Measurements from ENCODE around the gene BHLHE23. TPM values are rescaled to one million over a fixed set of nuclear protein-coding genes. Genes with fewer than 3 reads are reported as not detected.
"Not testable (repeated sequence)": the region's sequence is repeated elsewhere in the genome, so short reads cannot be mapped to it uniquely, and the experiment has no call there.

The BHLHE23 gene
- polyA plus RNA-seq, 3 donors, result not detected

- DNase-seq (ENCODE audit: low read depth in 3 of 3, low spot score in 2 of 3), result no peak
These were observed 36.8 kb upstream of the BHLHE23 start for GRCh38 chr20:63043348-63044203.

GRCh38 chr20:63042448-63043071, 35.8 kb upstream of the BHLHE23 start:
- no peak for DNase-seq (ENCODE audit: low read depth in 3 of 3, low spot score in 2 of 3)

- no peak for DNase-seq (ENCODE audit: low read depth in 3 of 3, low spot score in 2 of 3)
These were observed 35.0 kb upstream of the BHLHE23 start for GRCh38 chr20:63041776-63042175.

- no peak for DNase-seq (ENCODE audit: low read depth in 3 of 3, low spot score in 2 of 3)
These were observed 31.0 kb upstream of the BHLHE23 start for GRCh38 chr20:63037669-63038268.

- DNase-seq (ENCODE audit: low read depth in 3 of 3, low spot score in 2 of 3), result no peak
These were observed 29.5 kb upstream of the BHLHE23 start for GRCh38 chr20:63036291-63036690.

- DNase-seq (ENCODE audit: low read depth in 3 of 3, low spot score in 2 of 3), result no peak
These were observed 28.9 kb upstream of the BHLHE23 start for GRCh38 chr20:63035603-63036185.

GRCh38 chr20:63034710-63035602, 28.2 kb upstream of the BHLHE23 start:
- not testable (repeated sequence) for DNase-seq (ENCODE audit: low read depth in 3 of 3, low spot score in 2 of 3)

- no peak for DNase-seq (ENCODE audit: low read depth in 3 of 3, low spot score in 2 of 3)
These were observed 27.3 kb upstream of the BHLHE23 start for GRCh38 chr20:63033794-63034709.

GRCh38 chr20:63032861-63033793, 26.4 kb upstream of the BHLHE23 start:
- no peak for DNase-seq (ENCODE audit: low read depth in 3 of 3, low spot score in 2 of 3)

- no peak for DNase-seq (ENCODE audit: low read depth in 3 of 3, low spot score in 2 of 3)
These were observed 25.4 kb upstream of the BHLHE23 start for GRCh38 chr20:63032026-63032800.

- DNase-seq (ENCODE audit: low read depth in 3 of 3, low spot score in 2 of 3), result no peak
These were observed 24.7 kb upstream of the BHLHE23 start for GRCh38 chr20:63031251-63032014.

- no peak for DNase-seq (ENCODE audit: low read depth in 3 of 3, low spot score in 2 of 3)
These were observed 22.8 kb upstream of the BHLHE23 start for GRCh38 chr20:63029358-63030121.

- no peak for DNase-seq (ENCODE audit: low read depth in 3 of 3, low spot score in 2 of 3)
These were observed 21.7 kb upstream of the BHLHE23 start for GRCh38 chr20:63028461-63028921.

- no peak for DNase-seq (ENCODE audit: low read depth in 3 of 3, low spot score in 2 of 3)
These were observed 21.2 kb upstream of the BHLHE23 start for GRCh38 chr20:63027922-63028389.

- no peak for DNase-seq (ENCODE audit: low read depth in 3 of 3, low spot score in 2 of 3)
These were observed 20.6 kb upstream of the BHLHE23 start for GRCh38 chr20:63027221-63027921.

All from right renal cortex interstitium (tissue), 3 donors.